ENCODE results near the gene MORN2.

MORN2 gene

DNA sequence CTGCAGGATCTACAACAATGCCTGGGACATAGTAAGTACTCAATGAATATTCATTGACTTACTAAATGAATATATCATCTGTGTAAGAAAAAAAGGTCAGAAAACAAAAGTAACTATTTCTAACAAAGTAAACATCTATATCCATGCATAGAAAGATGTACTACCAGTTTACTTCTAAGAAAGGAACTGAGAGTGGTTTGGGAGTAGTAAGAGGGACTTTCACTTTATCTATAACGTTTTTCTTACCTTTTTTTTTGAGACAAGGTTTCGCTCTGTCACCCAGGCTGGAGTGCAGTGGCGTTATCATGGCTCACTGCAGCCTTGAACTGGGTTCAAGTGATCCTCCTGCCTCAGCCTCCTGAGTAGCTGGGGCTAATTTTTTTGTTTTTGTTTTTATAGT is 25.7 kb upstream of the MORN2 start:
- Histone ChIP-seq H3K4me3 (ENCODE audit: low read length in 2 of 2) (no peak overlapping the region), H3K79me1 (ENCODE audit: low read depth, low read length) (no peaks in the 10 kb centered on the region), H2BK12ac (ENCODE audit: low read length) (no peak overlapping the region), H3K27ac (replicated peaks; ENCODE audit: low read length) (no peak overlapping the region), H3K18ac (ENCODE audit: low read length) (no peak overlapping the region), H3K23ac (ENCODE audit: low read depth, low read length, poor library complexity) (no peak overlapping the region), H2AK5ac (ENCODE audit: low read depth, low read length) (no peak overlapping the region), H4K8ac (ENCODE audit: low read depth, low read length) (no peak overlapping the region), H3K27me3 (ENCODE audit: control insufficient read depth in 3 of 3, insufficient read depth in 3 of 3, low read depth in 1 of 3, low read length in 3 of 3) (no peaks in the 10 kb centered on the region), H3K36me3 (replicated peaks in 1 of 2; ENCODE audit: control insufficient read depth in 2 of 2, insufficient read depth in 2 of 2, low read length in 2 of 2) (peaks cover 12 to 93% of the 10 kb centered on the region in 2 donors), H3K9ac (ENCODE audit: low read depth, low read length, poor library complexity) (no peak overlapping the region), H3K4me2 (ENCODE audit: insufficient read depth, low read length, poor library complexity, severe bottlenecking) (no peak overlapping the region), H2BK120ac (ENCODE audit: low read depth, low read length) (no peak overlapping the region), H3K14ac (ENCODE audit: low read length) (no peak overlapping the region), H3K9me3 (replicated peaks in 1 of 2; ENCODE audit: control insufficient read depth in 2 of 2, insufficient read depth in 1 of 2, low read depth in 1 of 2, low read length in 2 of 2) (no peaks in the 10 kb centered on the region), H3K4ac (ENCODE audit: low read length) (no peak overlapping the region), H4K91ac (ENCODE audit: low read depth, low read length, poor library complexity) (no peak overlapping the region), H3K4me1 (ENCODE audit: control insufficient read depth in 2 of 2, insufficient read depth in 1 of 2, low read depth in 1 of 2, low read length in 2 of 2) (no peaks in the 10 kb centered on the region), H2AFZ (ENCODE audit: low read length) (no peak overlapping the region), H2BK15ac (ENCODE audit: low read length) (no peak overlapping the region), H2BK5ac (ENCODE audit: low read length) (no peak overlapping the region)
- DNase-seq (ENCODE audit: low spot score) = no peak
- WGBS, 2 donors (ENCODE audit: extremely low coverage in 2 of 2, insufficient read length in 2 of 2, insufficient replicate concordance in 1 of 2) = no CpG with 5 or more reads among the region's 3 CpGs

GRCh38 chr2:38856165-38856564 is 19.6 kb upstream of the MORN2 start:
- Histone ChIP-seq H3K4me1 (ENCODE audit: control insufficient read depth in 2 of 2, insufficient read depth in 1 of 2, low read depth in 1 of 2, low read length in 2 of 2) (no peaks in the 10 kb centered on the region), H4K8ac (ENCODE audit: low read depth, low read length) (no peak overlapping the region), H3K4me2 (ENCODE audit: insufficient read depth, low read length, poor library complexity, severe bottlenecking) (no peak overlapping the region), H3K14ac (ENCODE audit: low read length) (no peak overlapping the region), H3K9ac (ENCODE audit: low read depth, low read length, poor library complexity) (no peak overlapping the region), H3K4ac (ENCODE audit: low read length) (no peak overlapping the region), H3K18ac (ENCODE audit: low read length) (no peak overlapping the region), H2BK12ac (ENCODE audit: low read length) (no peak overlapping the region), H3K36me3 (replicated peaks in 1 of 2; ENCODE audit: control insufficient read depth in 2 of 2, insufficient read depth in 2 of 2, low read length in 2 of 2) (peaks cover 24 to 94% of the 10 kb centered on the region in 2 donors), H2BK15ac (ENCODE audit: low read length) (no peak overlapping the region), H4K91ac (ENCODE audit: low read depth, low read length, poor library complexity) (no peak overlapping the region), H3K9me3 (replicated peaks in 1 of 2; ENCODE audit: control insufficient read depth in 2 of 2, insufficient read depth in 1 of 2, low read depth in 1 of 2, low read length in 2 of 2) (peaks cover 0 to 10% of the 10 kb centered on the region in 2 donors), H2BK120ac (ENCODE audit: low read depth, low read length) (no peak overlapping the region), H3K79me1 (ENCODE audit: low read depth, low read length) (no peaks in the 10 kb centered on the region), H3K27me3 (ENCODE audit: control insufficient read depth in 3 of 3, insufficient read depth in 3 of 3, low read depth in 1 of 3, low read length in 3 of 3) (no peaks in the 10 kb centered on the region), H3K4me3 (ENCODE audit: low read length in 2 of 2) (no peak overlapping the region), H3K23ac (ENCODE audit: low read depth, low read length, poor library complexity) (no peak overlapping the region), H2AK5ac (ENCODE audit: low read depth, low read length) (no peak overlapping the region), H2BK5ac (ENCODE audit: low read length) (peak overlapping the region; percentile 39), H2AFZ (ENCODE audit: low read length) (no peak overlapping the region), H3K27ac (replicated peaks; ENCODE audit: low read length) (no peak overlapping the region)
- WGBS, 2 donors (ENCODE audit: extremely low coverage in 2 of 2, insufficient read length in 2 of 2, insufficient replicate concordance in 1 of 2) = no CpG with 5 or more reads among the region's 1 CpG
- no peak for DNase-seq (ENCODE audit: low spot score)

DNA sequence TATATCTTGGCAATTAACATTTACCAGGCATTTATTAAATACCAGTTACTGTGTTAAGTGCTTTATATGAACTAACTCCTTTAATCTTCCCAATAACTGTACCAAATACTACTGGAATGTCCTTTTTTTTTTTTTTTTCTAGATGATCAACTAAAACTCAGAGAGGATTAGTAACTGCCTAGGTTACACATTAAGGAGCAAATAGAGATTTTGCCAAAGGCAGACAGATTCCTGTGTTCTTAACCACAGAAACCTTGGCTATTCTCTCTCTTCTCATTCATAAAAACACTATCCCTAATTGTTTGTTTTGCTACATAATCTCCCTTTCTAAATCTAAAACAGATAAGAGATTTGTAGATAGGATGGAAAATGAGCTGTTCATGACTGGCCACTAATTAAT is 13.3 kb upstream of the MORN2 start:
- Histone ChIP-seq H3K4ac (ENCODE audit: low read length) (no peak overlapping the region), H3K9me3 (replicated peaks in 1 of 2; ENCODE audit: control insufficient read depth in 2 of 2, insufficient read depth in 1 of 2, low read depth in 1 of 2, low read length in 2 of 2) (peaks cover 0 to 10% of the 10 kb centered on the region in 2 donors), H3K4me3 (ENCODE audit: low read length in 2 of 2) (no peak overlapping the region), H4K91ac (ENCODE audit: low read depth, low read length, poor library complexity) (no peak overlapping the region), H2BK5ac (ENCODE audit: low read length) (no peak overlapping the region), H3K79me1 (ENCODE audit: low read depth, low read length) (no peaks in the 10 kb centered on the region), H3K9ac (ENCODE audit: low read depth, low read length, poor library complexity) (no peak overlapping the region), H3K27ac (replicated peaks; ENCODE audit: low read length) (no peak overlapping the region), H3K18ac (ENCODE audit: low read length) (no peak overlapping the region), H3K23ac (ENCODE audit: low read depth, low read length, poor library complexity) (no peak overlapping the region), H2AFZ (ENCODE audit: low read length) (no peak overlapping the region), H2BK15ac (ENCODE audit: low read length) (no peak overlapping the region), H2BK12ac (ENCODE audit: low read length) (no peak overlapping the region), H3K14ac (ENCODE audit: low read length) (no peak overlapping the region), H2AK5ac (ENCODE audit: low read depth, low read length) (no peak overlapping the region), H4K8ac (ENCODE audit: low read depth, low read length) (no peak overlapping the region), H3K4me1 (ENCODE audit: control insufficient read depth in 2 of 2, insufficient read depth in 1 of 2, low read depth in 1 of 2, low read length in 2 of 2) (no peaks in the 10 kb centered on the region), H3K27me3 (ENCODE audit: control insufficient read depth in 3 of 3, insufficient read depth in 3 of 3, low read depth in 1 of 3, low read length in 3 of 3) (no peaks in the 10 kb centered on the region), H3K36me3 (replicated peaks in 1 of 2; ENCODE audit: control insufficient read depth in 2 of 2, insufficient read depth in 2 of 2, low read length in 2 of 2) (peaks cover 17 to 83% of the 10 kb centered on the region in 2 donors), H3K4me2 (ENCODE audit: insufficient read depth, low read length, poor library complexity, severe bottlenecking) (no peak overlapping the region), H2BK120ac (ENCODE audit: low read depth, low read length) (no peak overlapping the region)
- no peak for DNase-seq (ENCODE audit: low spot score)

- H3K18ac ChIP-seq (ENCODE audit: low read length) = no peak overlapping the region
Observed at GRCh38 chr2:38863061-38863695, 12.6 kb upstream of the MORN2 start.

More at GRCh38 chr2:38863061-38863695, 12.6 kb upstream of the MORN2 start:
- DNase-seq (ENCODE audit: low spot score) = no peak
- Histone ChIP-seq H3K4me2 (ENCODE audit: insufficient read depth, low read length, poor library complexity, severe bottlenecking) (no peak overlapping the region), H3K27ac (replicated peaks; ENCODE audit: low read length) (no peak overlapping the region), H4K8ac (ENCODE audit: low read depth, low read length) (no peak overlapping the region), H2BK5ac (ENCODE audit: low read length) (no peak overlapping the region), H3K4me3 (ENCODE audit: low read length in 2 of 2) (no peak overlapping the region), H3K36me3 (replicated peaks in 1 of 2; ENCODE audit: control insufficient read depth in 2 of 2, insufficient read depth in 2 of 2, low read length in 2 of 2) (peaks cover 17 to 84% of the 10 kb centered on the region in 2 donors), H3K9ac (ENCODE audit: low read depth, low read length, poor library complexity) (no peak overlapping the region), H3K4ac (ENCODE audit: low read length) (no peak overlapping the region), H2AFZ (ENCODE audit: low read length) (no peak overlapping the region), H3K79me1 (ENCODE audit: low read depth, low read length) (no peaks in the 10 kb centered on the region), H2BK12ac (ENCODE audit: low read length) (no peak overlapping the region), H2AK5ac (ENCODE audit: low read depth, low read length) (no peak overlapping the region), H3K9me3 (replicated peaks in 1 of 2; ENCODE audit: control insufficient read depth in 2 of 2, insufficient read depth in 1 of 2, low read depth in 1 of 2, low read length in 2 of 2) (peaks cover 0 to 10% of the 10 kb centered on the region in 2 donors), H3K14ac (ENCODE audit: low read length) (no peak overlapping the region), H4K91ac (ENCODE audit: low read depth, low read length, poor library complexity) (no peak overlapping the region), H3K4me1 (ENCODE audit: control insufficient read depth in 2 of 2, insufficient read depth in 1 of 2, low read depth in 1 of 2, low read length in 2 of 2) (no peaks in the 10 kb centered on the region), H2BK15ac (ENCODE audit: low read length) (no peak overlapping the region), H3K23ac (ENCODE audit: low read depth, low read length, poor library complexity) (no peak overlapping the region), H3K27me3 (ENCODE audit: control insufficient read depth in 3 of 3, insufficient read depth in 3 of 3, low read depth in 1 of 3, low read length in 3 of 3) (no peaks in the 10 kb centered on the region), H2BK120ac (ENCODE audit: low read depth, low read length) (no peak overlapping the region)
- WGBS, 2 donors (ENCODE audit: extremely low coverage in 2 of 2, insufficient read length in 2 of 2, insufficient replicate concordance in 1 of 2) = no CpG with 5 or more reads among the region's 2 CpGs
